GM19238 (cell line): Measurements from ENCODE around the gene RNF167.

ENCODE experiments used
- DNase-seq: peaks from one replicate; pipeline ENCODE4 v3.0.0; 2011; ENCODE audit warnings: low spot score; ENCODE audit not compliant: insufficient read length

The RNF167 gene

GRCh38 chr17:4953451-4953961 lies 13.4 kb downstream of the RNF167 start:
- no peak for DNase-seq

GRCh38 chr17:4955091-4955490 lies 15.0 kb downstream of the RNF167 start:
- no peak for DNase-seq

- DNase-seq = no peak
These were observed 16.5 kb downstream of the RNF167 start for GRCh38 chr17:4956493-4957061.

- no peak for DNase-seq
These were observed 18.0 kb downstream of the RNF167 start for GRCh38 chr17:4958102-4958501.

- DNase-seq = no peak
These were observed 19.3 kb downstream of the RNF167 start for GRCh38 chr17:4959261-4959965.

GRCh38 chr17:4960279-4960922 lies 20.3 kb downstream of the RNF167 start:
- DNase-seq = no peak

GRCh38 chr17:4965311-4965986 lies 25.4 kb downstream of the RNF167 start:
- DNase-seq = no peak

GRCh38 chr17:4966844-4967538 lies 26.9 kb downstream of the RNF167 start:
- peak; percentile 97 for DNase-seq

GRCh38 chr17:4967539-4968485 lies 27.7 kb downstream of the RNF167 start, which contains the start of gene SPAG7:
Gene SPAG7, minus strand, starts transcription at chr17:4967817. Its CDS starts 13 bp downstream, at chr17:4967804.
- peak; percentile 87 for DNase-seq

- DNase-seq = no peak
These were observed 28.5 kb downstream of the RNF167 start for GRCh38 chr17:4968486-4969046.

GRCh38 chr17:4969047-4969550 lies 29.0 kb downstream of the RNF167 start:
- DNase-seq = no peak

GRCh38 chr17:4969551-4970173 lies 29.6 kb downstream of the RNF167 start:
- no peak for DNase-seq

GRCh38 chr17:4970273-4970672 lies 30.2 kb downstream of the RNF167 start:
- no peak for DNase-seq

- DNase-seq = no peak
These were observed 31.8 kb downstream of the RNF167 start for GRCh38 chr17:4971826-4972225.

GRCh38 chr17:4972322-4972721 lies 32.3 kb downstream of the RNF167 start:
- no peak for DNase-seq

GRCh38 chr17:4972752-4973151 lies 32.7 kb downstream of the RNF167 start:
- no peak for DNase-seq

- no peak for DNase-seq
These were observed 33.4 kb downstream of the RNF167 start for GRCh38 chr17:4973256-4974114.

- DNase-seq = no peak
These were observed 34.1 kb downstream of the RNF167 start for GRCh38 chr17:4974115-4974670.
